ENCODE results near the gene ARID5B.

Gene ARID5B

DNA sequence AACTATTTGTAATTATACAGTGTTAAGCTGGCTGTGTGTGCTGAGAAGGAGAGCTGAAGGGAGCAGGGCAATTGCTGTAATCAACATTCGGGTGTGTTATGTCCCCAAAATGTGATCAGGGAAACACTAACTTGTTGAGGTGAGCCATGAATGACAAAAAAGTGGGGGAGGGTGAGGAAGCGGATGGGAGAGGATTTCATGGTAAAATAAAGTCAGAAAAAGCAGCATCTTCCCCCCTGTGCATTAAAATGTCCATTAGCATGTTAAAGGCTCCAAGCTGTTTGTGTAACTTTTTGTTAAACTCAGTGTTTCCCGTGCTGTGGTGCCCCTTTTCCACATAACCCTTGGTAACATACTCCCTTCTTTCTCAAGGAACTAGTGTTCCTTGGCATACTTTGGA is 84.9 kb downstream of the ARID5B start:
- TF ChIP-seq, protein P1, sequence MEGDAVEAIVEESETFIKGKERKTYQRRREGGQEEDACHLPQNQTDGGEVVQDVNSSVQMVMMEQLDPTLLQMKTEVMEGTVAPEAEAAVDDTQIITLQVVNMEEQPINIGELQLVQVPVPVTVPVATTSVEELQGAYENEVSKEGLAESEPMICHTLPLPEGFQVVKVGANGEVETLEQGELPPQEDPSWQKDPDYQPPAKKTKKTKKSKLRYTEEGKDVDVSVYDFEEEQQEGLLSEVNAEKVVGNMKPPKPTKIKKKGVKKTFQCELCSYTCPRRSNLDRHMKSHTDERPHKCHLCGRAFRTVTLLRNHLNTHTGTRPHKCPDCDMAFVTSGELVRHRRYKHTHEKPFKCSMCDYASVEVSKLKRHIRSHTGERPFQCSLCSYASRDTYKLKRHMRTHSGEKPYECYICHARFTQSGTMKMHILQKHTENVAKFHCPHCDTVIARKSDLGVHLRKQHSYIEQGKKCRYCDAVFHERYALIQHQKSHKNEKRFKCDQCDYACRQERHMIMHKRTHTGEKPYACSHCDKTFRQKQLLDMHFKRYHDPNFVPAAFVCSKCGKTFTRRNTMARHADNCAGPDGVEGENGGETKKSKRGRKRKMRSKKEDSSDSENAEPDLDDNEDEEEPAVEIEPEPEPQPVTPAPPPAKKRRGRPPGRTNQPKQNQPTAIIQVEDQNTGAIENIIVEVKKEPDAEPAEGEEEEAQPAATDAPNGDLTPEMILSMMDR (IDR thresholded peaks at IDR 0.05) = no peak
- no peaks in the 10 kb centered on the region for H3K27me3 ChIP-seq
- intact Hi-C loops (cut with DNase I; ENCODE audit: low total_unique reads) = no loop called here
- no peaks in the 10 kb centered on the region for H3K9me3 ChIP-seq
- no peak overlapping the region for H3K4me3 ChIP-seq
- H3K36me3 ChIP-seq = no peaks in the 10 kb centered on the region
- H3K4me1 ChIP-seq = peaks cover 0 to 62% (median 4%) of the 10 kb centered on the region in 4 donors
- H3K27ac ChIP-seq = peak overlapping the region; percentile 67 to 71
- no peak for DNase-seq

DNA sequence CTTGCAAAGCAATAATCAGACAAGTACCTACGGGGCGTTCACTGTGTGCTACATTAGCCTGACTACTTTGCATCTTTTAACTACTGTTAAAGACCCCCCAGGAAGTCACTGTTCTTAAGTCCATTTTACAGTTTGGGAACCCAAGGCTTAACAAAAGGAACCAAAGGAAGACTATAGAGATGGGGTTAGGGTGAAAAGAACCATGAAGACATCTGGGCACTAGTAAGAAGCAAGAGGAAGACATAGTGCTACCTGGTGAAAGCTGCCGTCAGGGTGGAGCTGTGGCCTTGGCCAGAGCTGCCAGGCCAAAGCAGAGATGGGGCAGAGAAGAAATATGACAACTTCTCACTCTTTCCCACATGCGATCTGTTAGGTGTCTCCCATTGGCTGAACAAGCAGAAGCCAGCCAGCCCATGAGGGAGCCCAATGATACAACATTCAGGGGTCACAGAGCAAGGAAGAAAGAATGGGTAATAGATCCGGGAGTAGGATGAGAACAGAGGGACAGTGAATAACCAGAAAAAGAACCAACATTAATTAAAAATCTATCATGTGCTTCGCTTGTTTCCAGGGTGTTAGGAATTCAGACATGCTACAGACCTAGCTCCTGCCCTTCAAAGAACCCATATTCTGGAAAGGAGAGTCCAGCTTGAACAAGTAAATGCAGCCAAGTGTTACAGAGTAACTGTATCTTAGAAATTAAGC is 85.4 kb downstream of the ARID5B start:
- intact Hi-C loops (cut with DNase I; ENCODE audit: low total_unique reads) = no loop called here
- peaks cover 0 to 62% (median 6%) of the 10 kb centered on the region in 4 donors for H3K4me1 ChIP-seq
- H3K4me3 ChIP-seq = no peak overlapping the region
- no peaks in the 10 kb centered on the region for H3K27me3 ChIP-seq
- DNase-seq = no peak
- H3K9me3 ChIP-seq = no peaks in the 10 kb centered on the region
- peak overlapping the region; percentile 67 to 71 for H3K27ac ChIP-seq
- TF ChIP-seq, protein P1 (IDR thresholded peaks at IDR 0.05) = no peak
- H3K36me3 ChIP-seq = no peaks in the 10 kb centered on the region

- intact Hi-C loops (cut with DNase I; ENCODE audit: low total_unique reads) = no loop called here
- H3K9me3 ChIP-seq = no peaks in the 10 kb centered on the region
- TF ChIP-seq, protein P1 (IDR thresholded peaks at IDR 0.05) = no peak
- H3K4me1 ChIP-seq = peaks cover 0 to 63% (median 8%) of the 10 kb centered on the region in 4 donors
- no peak for DNase-seq
- H3K4me3 ChIP-seq = peak overlapping the region in 1 of 2 donors; percentile 12
- H3K36me3 ChIP-seq = no peaks in the 10 kb centered on the region
- no peaks in the 10 kb centered on the region for H3K27me3 ChIP-seq
- peak overlapping the region; percentile 67 to 71 for H3K27ac ChIP-seq
Measured at GRCh38 chr10:61987537-61987936, 86.0 kb downstream of the ARID5B start.

GRCh38 chr10:61987951-61988379 is 86.5 kb downstream of the ARID5B start:
- intact Hi-C loops (cut with DNase I; ENCODE audit: low total_unique reads) = no loop called here
- no peaks in the 10 kb centered on the region for H3K9me3 ChIP-seq
- H3K4me3 ChIP-seq = peak overlapping the region; percentile 12 to 27
- no peaks in the 10 kb centered on the region for H3K27me3 ChIP-seq
- TF ChIP-seq, protein P1 (IDR thresholded peaks at IDR 0.05) = no peak
- peaks cover 0 to 60% (median 7%) of the 10 kb centered on the region in 4 donors for H3K4me1 ChIP-seq
- no peak for DNase-seq
- H3K27ac ChIP-seq = peak overlapping the region; percentile 67 to 71
- H3K36me3 ChIP-seq = no peaks in the 10 kb centered on the region

GRCh38 chr10:61989995-61990760 is 88.7 kb downstream of the ARID5B start:
- Histone ChIP-seq H3K9me3 (no peaks in the 10 kb centered on the region), H3K4me3 (no peak overlapping the region), H3K27me3 (no peaks in the 10 kb centered on the region), H3K36me3 (no peaks in the 10 kb centered on the region), H3K27ac (peak overlapping the region; percentile 15 to 69), H3K4me1 (peaks cover 0 to 71% (median 21%) of the 10 kb centered on the region in 4 donors)
- no peak for DNase-seq
- TF ChIP-seq, protein P1 (IDR thresholded peaks at IDR 0.05) = no peak
- intact Hi-C loops (cut with DNase I; ENCODE audit: low total_unique reads) = loop anchor here (10.0 kb wide), 1 partner anchor 85 kb away; the partner anchor contains the start of gene ARID5B

Measured in tibial artery (tissue), 4 donors.